ENCODE results near the gene RERE.

GRCh38 chr1:8677782-8678181 is 139.7 kb downstream of the RERE start:
- TF ChIP-seq POLR2A (IDR thresholded peaks at IDR 0.05; ENCODE audit: low read depth, low read length) (no peak), POLR2AphosphoS5 (IDR thresholded peaks at IDR 0.05; ENCODE audit: low read depth, low read length) (no peak), TAF1 (IDR thresholded peaks at IDR 0.05; ENCODE audit: borderline replicate concordance, low read depth, low read length) (no peak)
